Mesenchymal stem cell (in vitro differentiated cells and primary cell): ENCODE data around the gene CYBA.

ENCODE experiments used
- DNase-seq: peaks from one replicate; pipeline ENCODE4 v3.0.0-alpha.2; 2013
- H2AFZ ChIP-seq: one replicate; pipeline ENCODE4 v1.6.1; 2013; ENCODE audit warnings: low read depth, mild to moderate bottlenecking, control low read depth, inconsistent platforms, low read length, moderate library complexity
- H2AK5ac ChIP-seq: 2 replicates; pipeline ENCODE4 v1.6.1; 2013; ENCODE audit warnings: low read length, moderate library complexity, mild to moderate bottlenecking, inconsistent platforms; ENCODE audit not compliant: severe bottlenecking
- H2BK120ac ChIP-seq: one replicate; pipeline ENCODE4 v1.6.1; 2013; ENCODE audit warnings: low read depth, mild to moderate bottlenecking, inconsistent platforms, low read length, moderate library complexity
- H2BK12ac ChIP-seq, 2 experiments: one replicate each; pipeline ENCODE4 v1.6.1; 2013; ENCODE audit warnings: inconsistent platforms in 2 of 2, low read length in 2 of 2, mild to moderate bottlenecking in 2 of 2, moderate library complexity in 2 of 2, control low read depth in 1 of 2
- H2BK15ac ChIP-seq: one replicate; pipeline ENCODE4 v1.6.1; 2013; ENCODE audit warnings: mild to moderate bottlenecking, low read depth, inconsistent platforms; ENCODE audit not compliant: poor library complexity, severe bottlenecking
- H2BK5ac ChIP-seq: 2 replicates; pipeline ENCODE4 v1.6.1; 2013; ENCODE audit warnings: low read depth, mild to moderate bottlenecking, low read length, control low read depth, inconsistent platforms; ENCODE audit not compliant: poor library complexity, severe bottlenecking
- H3K14ac ChIP-seq, 2 experiments: one replicate each; pipeline ENCODE4 v1.6.1; 2013; ENCODE audit warnings: inconsistent platforms in 2 of 2, low read length in 2 of 2, control low read depth in 1 of 2, mild to moderate bottlenecking in 1 of 2, moderate library complexity in 1 of 2
- H3K18ac ChIP-seq, 2 experiments: one replicate each; pipeline ENCODE4 v1.6.1; 2013; ENCODE audit warnings: inconsistent platforms in 2 of 2, low read length in 2 of 2, control low read depth in 1 of 2, low read depth in 1 of 2, mild to moderate bottlenecking in 1 of 2
- H3K23ac ChIP-seq, 2 experiments: one replicate each; pipeline ENCODE4 v1.6.1; 2013; ENCODE audit warnings: inconsistent platforms in 2 of 2, low read length in 2 of 2, mild to moderate bottlenecking in 2 of 2, moderate library complexity in 2 of 2, control low read depth in 1 of 2
- H3K27ac ChIP-seq: 2 replicates; pipeline ENCODE4 v1.5.1; 2013; ENCODE audit warnings: mild to moderate bottlenecking, moderate library complexity, low read length, control low read depth, inconsistent platforms; ENCODE audit not compliant: poor library complexity, severe bottlenecking
- H3K27me3 ChIP-seq, 2 experiments: 2 replicates each; pipeline versions ENCODE4 v1.6.1 to v1.7.0; 2013; ENCODE audit warnings: low read length in 2 of 2, mild to moderate bottlenecking in 2 of 2, moderate library complexity in 2 of 2, control low read depth in 1 of 2, inconsistent platforms in 1 of 2; ENCODE audit not compliant: control insufficient read depth in 1 of 2, insufficient read depth in 1 of 2
- H3K36me3 ChIP-seq, 2 experiments: 2 replicates each; pipeline versions ENCODE4 v1.6.1 to v1.7.0; 2013; ENCODE audit warnings: low read length in 2 of 2, control low read depth in 1 of 2, inconsistent platforms in 1 of 2, low read depth in 1 of 2, mild to moderate bottlenecking in 1 of 2; ENCODE audit not compliant: insufficient read depth in 2 of 2, control insufficient read depth in 1 of 2
- H3K4ac ChIP-seq, 2 experiments: one replicate each; pipeline ENCODE4 v1.6.1; 2013; ENCODE audit warnings: inconsistent platforms in 2 of 2, low read length in 2 of 2, mild to moderate bottlenecking in 2 of 2, moderate library complexity in 2 of 2, control low read depth in 1 of 2, low read depth in 1 of 2
- H3K4me1 ChIP-seq: 2 replicates; pipeline ENCODE4 v1.6.1; 2013; ENCODE audit warnings: low read depth, low read length, control low read depth; ENCODE audit not compliant: control insufficient read depth, insufficient read depth
- H3K4me2 ChIP-seq: 2 replicates; pipeline ENCODE4 v1.6.1; 2013; ENCODE audit warnings: low read length, mild to moderate bottlenecking, inconsistent platforms; ENCODE audit not compliant: poor library complexity, severe bottlenecking
- H3K4me3 ChIP-seq, 2 experiments: 2 replicates each; pipeline versions ENCODE4 v1.5.1 to v1.7.0; 2013; ENCODE audit warnings: low read length in 2 of 2, mild to moderate bottlenecking in 2 of 2, control low read depth in 1 of 2, low read depth in 1 of 2; ENCODE audit not compliant: insufficient read depth in 1 of 2
- H3K79me1 ChIP-seq: replicated peaks from 2 replicates; pipeline ENCODE4 v1.6.1; 2013; ENCODE audit warnings: mild to moderate bottlenecking, control low read depth, low read length, inconsistent platforms; ENCODE audit not compliant: poor library complexity, severe bottlenecking
- H3K9ac ChIP-seq: 2 replicates; pipeline ENCODE4 v1.7.0; 2013; ENCODE audit warnings: mild to moderate bottlenecking, low read length, moderate library complexity
- H3K9me3 ChIP-seq: 2 replicates; pipeline ENCODE4 v1.7.0; 2013; ENCODE audit warnings: mild to moderate bottlenecking, low read length; ENCODE audit not compliant: control insufficient read depth
- H4K8ac ChIP-seq: one replicate; pipeline ENCODE4 v1.6.1; 2013; ENCODE audit warnings: inconsistent platforms, mild to moderate bottlenecking, low read length, moderate library complexity
- H4K91ac ChIP-seq: one replicate; pipeline ENCODE4 v1.6.1; 2013; ENCODE audit warnings: mild to moderate bottlenecking, low read length, inconsistent platforms
- WGBS: methylation state at CpG from one replicate; pipeline ENCODE4 v1.1.7; 2013; ENCODE audit warnings: mixed read lengths; 5-methylcytosine and 5-hydroxymethylcytosine counted together

Gene CYBA

GRCh38 chr16:88681709-88682451, 31.0 kb upstream of the CYBA start:
- H3K23ac ChIP-seq: no peak overlapping the region
- no peak overlapping the region for H3K14ac ChIP-seq
- peaks cover 28% of the 10 kb centered on the region for H3K4me1 ChIP-seq
- peaks cover 0 to 5% of the 10 kb centered on the region in 2 experiments for H3K36me3 ChIP-seq
- H2BK12ac ChIP-seq: no peak overlapping the region
- H3K27me3 ChIP-seq: peaks cover 48 to 62% of the 10 kb centered on the region in 2 experiments
- no peak overlapping the region for H3K18ac ChIP-seq
- H2BK5ac ChIP-seq: no peak overlapping the region
- no peaks in the 10 kb centered on the region for H3K79me1 ChIP-seq
- DNase-seq: no peak
- H3K27ac ChIP-seq: no peak overlapping the region
- WGBS: 85% methylated on average over 21 of the region's 21 CpGs
- no peak overlapping the region for H3K4me3 ChIP-seq
- no peak overlapping the region for H2AK5ac ChIP-seq
- H4K8ac ChIP-seq: peak overlapping the region; percentile 63
- H4K91ac ChIP-seq: no peak overlapping the region
- H2BK120ac ChIP-seq: no peak overlapping the region
- no peak overlapping the region for H3K4ac ChIP-seq
- no peak overlapping the region for H2BK15ac ChIP-seq
- no peak overlapping the region for H3K9ac ChIP-seq
- H3K4me2 ChIP-seq: no peak overlapping the region
- H3K9me3 ChIP-seq: no peaks in the 10 kb centered on the region
- no peak overlapping the region for H2AFZ ChIP-seq

- H2BK120ac ChIP-seq: no peak overlapping the region
Observed at GRCh38 chr16:88681084-88681680, 30.3 kb upstream of the CYBA start.

GRCh38 chr16:88680554-88681083, 29.8 kb upstream of the CYBA start:
- no peak for DNase-seq
- WGBS: 96% methylated on average over 3 of the region's 5 CpGs
- H3K27me3 ChIP-seq: peaks cover 39 to 64% of the 10 kb centered on the region in 2 experiments
- H3K4me3 ChIP-seq: no peak overlapping the region
- no peak overlapping the region for H3K18ac ChIP-seq
- H2BK15ac ChIP-seq: no peak overlapping the region
- H2AK5ac ChIP-seq: no peak overlapping the region
- no peak overlapping the region for H2BK120ac ChIP-seq
- no peak overlapping the region for H2BK12ac ChIP-seq
- H3K4ac ChIP-seq: no peak overlapping the region
- H3K9ac ChIP-seq: no peak overlapping the region
- no peak overlapping the region for H3K4me2 ChIP-seq
- no peak overlapping the region for H3K27ac ChIP-seq
- H3K9me3 ChIP-seq: no peaks in the 10 kb centered on the region
- H3K14ac ChIP-seq: no peak overlapping the region
- no peak overlapping the region for H2BK5ac ChIP-seq
- peaks cover 15% of the 10 kb centered on the region for H3K4me1 ChIP-seq
- no peak overlapping the region for H3K23ac ChIP-seq
- H4K8ac ChIP-seq: no peak overlapping the region
- no peak overlapping the region for H4K91ac ChIP-seq
- no peak overlapping the region for H2AFZ ChIP-seq
- no peaks in the 10 kb centered on the region for H3K79me1 ChIP-seq
- peaks cover 3 to 12% of the 10 kb centered on the region in 2 experiments for H3K36me3 ChIP-seq

More at GRCh38 chr16:88681084-88681680, 30.3 kb upstream of the CYBA start:
- no peaks in the 10 kb centered on the region for H3K9me3 ChIP-seq
- H3K4ac ChIP-seq: no peak overlapping the region
- H3K79me1 ChIP-seq: no peaks in the 10 kb centered on the region
- no peak overlapping the region for H3K4me3 ChIP-seq
- H3K27ac ChIP-seq: no peak overlapping the region
- H3K9ac ChIP-seq: no peak overlapping the region
- H3K36me3 ChIP-seq: peaks cover 3 to 9% of the 10 kb centered on the region in 2 experiments
- no peak overlapping the region for H2AK5ac ChIP-seq
- H2BK12ac ChIP-seq: no peak overlapping the region
- no peak overlapping the region for H3K14ac ChIP-seq
- no peak overlapping the region for H2BK5ac ChIP-seq
- no peak overlapping the region for H4K8ac ChIP-seq
- H3K18ac ChIP-seq: no peak overlapping the region
- H2AFZ ChIP-seq: no peak overlapping the region
- no peak for DNase-seq
- no peak overlapping the region for H3K4me2 ChIP-seq
- peaks cover 45 to 67% of the 10 kb centered on the region in 2 experiments for H3K27me3 ChIP-seq
- 79% methylated on average over 31 of the region's 31 CpGs for WGBS
- peaks cover 21% of the 10 kb centered on the region for H3K4me1 ChIP-seq
- H2BK15ac ChIP-seq: no peak overlapping the region
- no peak overlapping the region for H3K23ac ChIP-seq
- H4K91ac ChIP-seq: no peak overlapping the region

- WGBS: 91% methylated on average over 32 of the region's 32 CpGs
- H2AK5ac ChIP-seq: no peak overlapping the region
- no peak overlapping the region for H4K8ac ChIP-seq
- H3K4me2 ChIP-seq: no peak overlapping the region
- H3K18ac ChIP-seq: no peak overlapping the region
- no peak for DNase-seq
- peaks cover 20 to 48% of the 10 kb centered on the region in 2 experiments for H3K27me3 ChIP-seq
- no peak overlapping the region for H3K14ac ChIP-seq
- H3K4me1 ChIP-seq: peaks cover 8% of the 10 kb centered on the region
- no peak overlapping the region for H4K91ac ChIP-seq
- no peak overlapping the region for H3K4ac ChIP-seq
- no peak overlapping the region for H3K4me3 ChIP-seq
- no peak overlapping the region for H2BK120ac ChIP-seq
- H3K23ac ChIP-seq: no peak overlapping the region
- H2BK15ac ChIP-seq: no peak overlapping the region
- no peaks in the 10 kb centered on the region for H3K79me1 ChIP-seq
- H3K27ac ChIP-seq: no peak overlapping the region
- peaks cover 17 to 19% of the 10 kb centered on the region in 2 experiments for H3K36me3 ChIP-seq
- H2AFZ ChIP-seq: no peak overlapping the region
- H3K9ac ChIP-seq: no peak overlapping the region
- H2BK5ac ChIP-seq: no peak overlapping the region
- no peaks in the 10 kb centered on the region for H3K9me3 ChIP-seq
- no peak overlapping the region for H2BK12ac ChIP-seq
Observed at GRCh38 chr16:88678224-88678979, 27.5 kb upstream of the CYBA start.
